NCI-H345 treated with DMSO at 0.1 percent for 48 hours (cell line): ENCODE results near the gene HIPK2.

Experiments used
- DNase-seq: peaks from one replicate; lab custom pipeline; 2025; ENCODE audit not compliant: unreplicated experiment; lab: John Stamatoyannopoulos, UW

Gene HIPK2

GRCh38 chr7:139574618-139575337 is 203.0 kb downstream of the HIPK2 start:
- no peak for DNase-seq

- no peak for DNase-seq
Observed at GRCh38 chr7:139573871-139574270, 203.9 kb downstream of the HIPK2 start.

- no peak for DNase-seq
Observed at GRCh38 chr7:139572704-139573385, 205.0 kb downstream of the HIPK2 start.

GRCh38 chr7:139572071-139572470 is 205.7 kb downstream of the HIPK2 start:
- DNase-seq, result no peak

- no peak for DNase-seq
Observed at GRCh38 chr7:139571651-139572050, 206.1 kb downstream of the HIPK2 start.

- DNase-seq, result no peak
Observed at GRCh38 chr7:139571190-139571589, 206.6 kb downstream of the HIPK2 start.

DNA sequence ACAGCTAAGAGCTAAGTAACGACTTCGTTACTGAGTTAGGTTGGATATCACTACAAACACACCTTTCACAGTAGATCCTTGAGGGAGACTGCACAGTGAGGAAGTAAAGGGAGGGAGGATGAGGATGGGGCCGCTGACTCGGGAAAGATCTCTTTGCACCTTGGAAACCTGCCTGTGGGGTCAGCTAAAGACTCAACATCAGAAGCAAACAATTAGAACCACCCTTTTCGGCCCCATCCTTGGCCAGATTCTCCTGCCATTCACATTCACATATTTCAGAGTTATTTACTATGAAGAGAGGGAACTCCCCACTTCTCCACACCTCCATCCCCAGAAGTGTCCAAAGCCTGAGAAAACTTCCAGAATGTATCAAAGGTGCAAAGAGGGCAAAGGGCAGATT is 207.2 kb downstream of the HIPK2 start:
- no peak for DNase-seq

- DNase-seq, result no peak
Observed at GRCh38 chr7:139570119-139570518, 207.7 kb downstream of the HIPK2 start.

- no peak for DNase-seq
Observed at GRCh38 chr7:139568813-139569490, 208.8 kb downstream of the HIPK2 start.

DNA sequence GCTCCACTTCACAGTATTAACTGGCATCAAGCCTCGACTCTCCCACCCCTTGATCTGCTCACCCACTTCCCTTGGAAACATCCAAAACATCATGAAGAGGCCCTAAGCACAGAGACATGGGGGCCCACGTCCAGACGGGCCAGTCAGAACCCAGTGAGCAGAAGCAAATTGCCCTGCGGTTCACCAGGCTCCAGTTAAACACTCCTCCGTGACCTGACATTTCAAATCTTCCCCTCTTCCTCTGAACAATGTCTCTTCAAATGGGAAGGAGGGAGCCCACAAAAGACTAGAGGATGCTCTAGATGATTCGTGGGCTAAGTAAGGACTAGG is 209.5 kb downstream of the HIPK2 start:
- DNase-seq, result no peak

DNA sequence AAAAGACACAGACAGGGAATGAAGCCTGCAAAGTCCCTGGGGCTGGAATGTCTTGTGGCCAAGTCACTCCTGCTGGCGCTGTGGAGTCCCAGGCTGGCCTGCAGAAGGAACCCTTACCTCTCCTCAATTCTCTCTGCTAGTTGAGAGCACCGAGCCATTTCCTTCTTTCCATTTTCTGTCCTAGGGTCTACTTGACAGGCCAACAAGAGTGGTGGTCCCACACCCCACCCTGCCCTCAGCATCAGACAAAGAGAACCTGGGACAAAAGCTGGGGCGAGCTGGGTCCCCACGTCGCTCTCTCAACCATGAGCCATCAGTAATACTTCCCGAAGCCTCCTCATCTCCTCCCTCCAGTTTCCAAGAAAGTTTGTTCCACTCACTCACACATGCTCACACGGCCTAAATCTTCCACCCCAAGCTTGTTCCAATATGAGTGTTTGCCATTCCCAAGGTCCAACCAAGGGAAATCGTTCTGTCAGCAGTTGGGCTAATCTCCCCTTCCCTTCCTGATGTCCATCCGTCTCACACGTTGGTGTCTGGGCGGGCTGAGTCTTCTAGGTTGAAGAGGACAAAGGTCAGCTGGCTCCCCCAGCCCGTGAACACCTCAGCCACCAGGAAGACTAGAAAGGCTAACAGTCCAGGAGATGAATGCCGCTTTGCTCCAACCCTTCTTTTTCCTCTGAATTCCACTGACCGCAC is 210.0 kb downstream of the HIPK2 start:
- DNase-seq, result no peak

GRCh38 chr7:139566736-139567646 is 210.8 kb downstream of the HIPK2 start:
- DNase-seq, result no peak

DNA sequence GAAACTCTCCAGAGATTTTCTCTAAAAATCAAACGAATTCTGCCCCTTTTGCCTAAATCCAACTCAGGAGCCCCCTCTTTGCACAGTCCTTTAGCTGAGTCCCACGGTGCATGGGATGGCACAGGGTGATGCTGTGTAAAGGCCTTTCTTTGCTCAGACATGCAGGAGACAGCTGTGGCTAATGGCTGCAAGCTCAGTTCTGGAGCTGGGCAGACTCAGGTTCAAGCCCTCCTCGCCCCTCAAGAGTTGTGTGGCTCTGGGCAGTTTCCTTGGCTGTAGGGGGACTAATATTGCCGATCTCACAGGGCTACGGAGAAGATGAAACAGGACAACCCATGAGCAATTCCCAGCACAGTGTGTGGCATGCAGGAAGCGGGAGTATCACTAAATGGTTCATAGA is 211.7 kb downstream of the HIPK2 start:
- DNase-seq, result no peak

GRCh38 chr7:139563856-139564255 is 213.9 kb downstream of the HIPK2 start:
- DNase-seq, result no peak

DNA sequence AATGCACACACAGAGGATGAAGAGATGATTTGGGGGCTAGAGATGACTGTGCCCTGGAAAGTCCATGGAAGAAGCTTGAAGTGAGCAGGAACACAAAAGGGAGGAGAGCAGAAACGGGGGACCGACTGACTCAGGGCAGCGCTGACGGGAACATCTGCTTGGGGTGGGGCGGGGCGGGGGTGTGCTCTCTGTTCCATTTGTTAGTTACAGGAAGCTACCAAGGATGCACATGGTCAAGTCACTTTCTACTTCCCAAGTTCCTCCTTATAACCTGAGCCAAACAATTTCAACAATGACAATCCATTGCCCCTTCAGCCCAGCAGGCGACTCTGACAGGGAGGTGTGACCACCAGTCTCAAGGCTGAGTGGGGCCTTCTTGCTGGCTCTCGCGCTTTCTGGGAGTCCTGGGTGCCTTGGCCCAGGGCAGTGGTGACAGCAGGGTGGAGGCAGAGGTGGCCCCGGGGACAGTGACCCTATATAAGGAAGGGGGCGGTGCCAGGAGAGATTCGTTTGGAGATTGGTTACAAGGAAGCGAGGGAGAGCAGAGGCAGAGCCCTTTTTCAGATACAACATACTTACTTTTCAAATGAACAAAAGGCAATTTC is 214.7 kb downstream of the HIPK2 start:
- DNase-seq, result no peak

GRCh38 chr7:139562491-139562890 is 215.3 kb downstream of the HIPK2 start:
- no peak for DNase-seq

DNA sequence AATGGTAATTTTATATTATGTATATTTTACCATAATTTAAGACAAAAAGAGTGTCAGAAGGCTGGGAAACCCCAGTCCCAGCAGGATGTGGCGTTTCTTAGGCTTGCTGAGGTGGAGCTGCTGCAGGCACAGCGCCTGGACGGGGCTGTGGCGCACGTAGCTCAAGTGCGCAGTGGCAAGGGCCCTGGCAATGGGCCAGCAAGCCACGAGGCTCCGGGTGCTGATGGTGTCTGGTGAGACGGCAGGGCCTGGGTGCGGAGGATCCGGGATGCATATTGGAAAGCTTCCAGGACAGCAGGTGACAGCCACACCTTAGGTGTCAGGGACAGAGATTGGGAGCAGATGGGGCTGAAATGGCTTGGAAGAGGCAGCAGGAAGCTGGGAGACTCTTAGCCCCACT is 217.1 kb downstream of the HIPK2 start:
- DNase-seq, result peak; percentile 97

- DNase-seq, result no peak
Observed at GRCh38 chr7:139560199-139560598, 217.6 kb downstream of the HIPK2 start.

DNA sequence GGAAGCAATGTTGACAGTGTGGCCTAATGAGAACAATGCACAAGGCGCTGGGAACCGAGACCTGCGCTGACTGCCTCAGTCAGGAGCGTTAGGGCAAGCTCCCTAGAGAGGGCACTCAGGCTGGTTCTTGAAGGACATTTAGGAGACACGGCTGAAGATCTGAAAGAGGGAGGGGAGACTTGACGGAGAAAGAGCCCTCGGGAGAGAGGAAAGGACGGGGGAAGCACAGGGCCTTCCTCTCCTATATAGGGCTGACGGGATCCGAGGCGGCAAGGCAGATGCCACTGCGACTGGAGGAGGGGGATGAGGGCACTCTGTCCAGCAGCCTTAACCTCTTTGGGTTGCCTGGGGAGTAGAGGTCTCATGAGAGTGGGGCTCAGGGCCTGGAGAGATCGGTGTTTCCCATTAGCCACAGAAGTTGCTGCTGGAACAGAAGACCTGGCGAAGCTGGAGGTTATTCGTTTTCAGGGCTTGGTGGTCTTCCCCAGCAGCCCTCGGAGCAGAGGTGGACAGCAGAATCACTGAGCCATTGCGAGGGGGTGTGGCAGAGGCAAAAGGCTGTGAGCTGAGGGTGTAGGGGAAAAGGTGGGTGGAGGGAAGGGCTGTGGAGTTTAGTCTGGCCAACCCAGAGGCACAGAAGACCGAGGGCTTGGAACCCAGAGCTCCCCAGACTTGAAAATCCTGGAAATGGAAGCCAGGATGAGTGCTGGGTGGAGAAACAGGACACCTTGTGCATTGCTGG is 218.3 kb downstream of the HIPK2 start:
- DNase-seq, result no peak
